ENCODE measurements around the gene NPAT.

Gene NPAT

DNA sequence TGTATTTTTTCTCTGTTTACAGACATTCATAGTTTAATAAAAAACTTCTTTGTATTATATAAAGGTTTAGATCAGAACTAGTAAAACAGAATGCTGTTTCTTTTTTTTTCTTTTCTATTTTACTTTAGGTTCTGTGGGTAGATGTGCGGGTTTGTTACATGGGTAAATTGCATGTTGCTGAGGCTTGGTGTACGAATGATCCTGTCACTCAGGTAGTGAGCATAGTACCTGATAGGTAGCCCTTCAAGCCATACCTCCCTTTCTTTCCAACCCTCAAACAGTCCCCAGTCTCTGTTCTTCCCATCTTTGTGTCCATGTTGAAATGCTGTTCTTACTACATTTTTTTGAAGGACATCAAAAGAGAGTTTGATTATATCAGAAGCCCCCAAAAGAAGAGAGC lies 3.6 kb upstream of the NPAT start:
- TF ChIP-seq, protein P1, sequence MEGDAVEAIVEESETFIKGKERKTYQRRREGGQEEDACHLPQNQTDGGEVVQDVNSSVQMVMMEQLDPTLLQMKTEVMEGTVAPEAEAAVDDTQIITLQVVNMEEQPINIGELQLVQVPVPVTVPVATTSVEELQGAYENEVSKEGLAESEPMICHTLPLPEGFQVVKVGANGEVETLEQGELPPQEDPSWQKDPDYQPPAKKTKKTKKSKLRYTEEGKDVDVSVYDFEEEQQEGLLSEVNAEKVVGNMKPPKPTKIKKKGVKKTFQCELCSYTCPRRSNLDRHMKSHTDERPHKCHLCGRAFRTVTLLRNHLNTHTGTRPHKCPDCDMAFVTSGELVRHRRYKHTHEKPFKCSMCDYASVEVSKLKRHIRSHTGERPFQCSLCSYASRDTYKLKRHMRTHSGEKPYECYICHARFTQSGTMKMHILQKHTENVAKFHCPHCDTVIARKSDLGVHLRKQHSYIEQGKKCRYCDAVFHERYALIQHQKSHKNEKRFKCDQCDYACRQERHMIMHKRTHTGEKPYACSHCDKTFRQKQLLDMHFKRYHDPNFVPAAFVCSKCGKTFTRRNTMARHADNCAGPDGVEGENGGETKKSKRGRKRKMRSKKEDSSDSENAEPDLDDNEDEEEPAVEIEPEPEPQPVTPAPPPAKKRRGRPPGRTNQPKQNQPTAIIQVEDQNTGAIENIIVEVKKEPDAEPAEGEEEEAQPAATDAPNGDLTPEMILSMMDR (IDR thresholded peaks at IDR 0.05; ENCODE audit: extremely low read depth, missing control alignments) = no peak
- no peak for DNase-seq (ENCODE audit: low spot score)

GRCh38 chr11:108224911-108225786 lies 2.7 kb upstream of the NPAT start:
- TF ChIP-seq, protein P1 (IDR thresholded peaks at IDR 0.05; ENCODE audit: extremely low read depth, missing control alignments) = no peak
- no peak for DNase-seq (ENCODE audit: low spot score)

- TF ChIP-seq, protein P1 (IDR thresholded peaks at IDR 0.05; ENCODE audit: extremely low read depth, missing control alignments) = no peak
- DNase-seq (ENCODE audit: low spot score) = no peak
Observed at GRCh38 chr11:108224366-108224765, 1.9 kb upstream of the NPAT start.

GRCh38 chr11:108223348-108224149 lies 1.1 kb upstream of the NPAT start:
- TF ChIP-seq, protein P1 (IDR thresholded peaks at IDR 0.05; ENCODE audit: extremely low read depth, missing control alignments) = no peak
- DNase-seq (ENCODE audit: low spot score) = no peak

GRCh38 chr11:108221911-108222573 lies 396 bp downstream of the NPAT start:
- TF ChIP-seq, protein P1 (IDR thresholded peaks at IDR 0.05; ENCODE audit: extremely low read depth, missing control alignments) = no peak
- DNase-seq (ENCODE audit: low spot score) = no peak

- TF ChIP-seq, protein P1 (IDR thresholded peaks at IDR 0.05; ENCODE audit: extremely low read depth, missing control alignments) = no peak
- no peak for DNase-seq (ENCODE audit: low spot score)
Observed at GRCh38 chr11:108221371-108221770, 1.1 kb downstream of the NPAT start.
